Neuronal stem cell (in vitro differentiated cells): ENCODE measurements around the gene NRROS.
"Not testable (repeated sequence)": the region's sequence is repeated elsewhere in the genome, so short reads cannot be mapped to it uniquely, and the experiment has no call there.

Source experiments
- DNase-seq: peaks from one replicate; pipeline ENCODE4 v3.0.0-alpha.2; 2013; ENCODE audit warnings: low spot score
- H2AFZ ChIP-seq: one replicate; pipeline ENCODE4 v1.6.1; 2013; ENCODE audit warnings: mild to moderate bottlenecking, low read length, inconsistent platforms
- H2AK5ac ChIP-seq: 2 replicates; pipeline ENCODE4 v1.6.1; 2013; ENCODE audit warnings: low read depth, mild to moderate bottlenecking, inconsistent platforms, low read length, moderate library complexity, mixed read lengths
- H2BK120ac ChIP-seq: 2 replicates; pipeline ENCODE4 v1.6.1; 2013; ENCODE audit warnings: low read depth, mild to moderate bottlenecking, inconsistent platforms, low read length, moderate library complexity, mixed read lengths
- H2BK12ac ChIP-seq: one replicate; pipeline ENCODE4 v1.6.1; 2013; ENCODE audit warnings: low read length, inconsistent platforms
- H2BK15ac ChIP-seq: 2 replicates; pipeline ENCODE4 v1.6.1; 2013; ENCODE audit warnings: mild to moderate bottlenecking, low read length, inconsistent platforms, mixed read lengths
- H2BK5ac ChIP-seq: one replicate; pipeline ENCODE4 v1.6.1; 2013; ENCODE audit warnings: inconsistent platforms, mild to moderate bottlenecking, low read length, moderate library complexity
- H3K14ac ChIP-seq: one replicate; pipeline ENCODE4 v1.6.1; 2013; ENCODE audit warnings: low read length, inconsistent platforms
- H3K18ac ChIP-seq: 2 replicates; pipeline ENCODE4 v1.6.1; 2013; ENCODE audit warnings: low read length, inconsistent platforms
- H3K23ac ChIP-seq: 2 replicates; pipeline ENCODE4 v1.6.1; 2013; ENCODE audit warnings: low read depth, mild to moderate bottlenecking, mixed read lengths, low read length, inconsistent platforms; ENCODE audit not compliant: poor library complexity
- H3K27ac ChIP-seq: replicated peaks from 3 replicates; pipeline ENCODE4 v1.5.1; 2013; ENCODE audit warnings: low read length, inconsistent platforms
- H3K27me3 ChIP-seq, 3 experiments: 2 replicates each; pipeline ENCODE4 v1.6.1; 2013; ENCODE audit warnings: low read length in 3 of 3, mild to moderate bottlenecking in 2 of 3, inconsistent platforms in 1 of 3, low read depth in 1 of 3, mixed read lengths in 1 of 3, moderate library complexity in 1 of 3; ENCODE audit not compliant: control insufficient read depth in 3 of 3, insufficient read depth in 3 of 3
- H3K36me3 ChIP-seq, 2 donors: replicated peaks in 1 of 2; 2 replicates each; pipeline ENCODE4 v1.6.1; 2013; ENCODE audit warnings: low read length in 2 of 2; ENCODE audit not compliant: control insufficient read depth in 2 of 2, insufficient read depth in 2 of 2
- H3K4ac ChIP-seq: 2 replicates; pipeline ENCODE4 v1.6.1; 2013; ENCODE audit warnings: inconsistent platforms, mild to moderate bottlenecking, low read length, moderate library complexity
- H3K4me1 ChIP-seq, 2 donors: 1 replicate in 1 of 2; 2 replicates in 1 of 2; pipeline ENCODE4 v1.6.1; 2013; ENCODE audit warnings: low read length in 2 of 2, low read depth in 1 of 2; ENCODE audit not compliant: control insufficient read depth in 2 of 2, insufficient read depth in 1 of 2
- H3K4me2 ChIP-seq: one replicate; pipeline ENCODE4 v1.6.1; 2013; ENCODE audit warnings: mild to moderate bottlenecking, low read length, inconsistent platforms; ENCODE audit not compliant: insufficient read depth, poor library complexity, severe bottlenecking
- H3K4me3 ChIP-seq, 2 donors: 2 replicates each; pipeline ENCODE4 v1.5.1; 2013; ENCODE audit warnings: low read length in 2 of 2, mild to moderate bottlenecking in 2 of 2, inconsistent platforms in 1 of 2, moderate library complexity in 1 of 2
- H3K79me1 ChIP-seq: one replicate; pipeline ENCODE4 v1.6.1; 2013; ENCODE audit warnings: low read depth, mild to moderate bottlenecking, inconsistent platforms, low read length, moderate library complexity
- H3K9ac ChIP-seq: one replicate; pipeline ENCODE4 v1.6.1; 2013; ENCODE audit warnings: mild to moderate bottlenecking, low read depth, low read length, inconsistent platforms; ENCODE audit not compliant: poor library complexity
- H3K9me3 ChIP-seq, 2 donors: replicated peaks in 1 of 2; 2 replicates each; pipeline versions ENCODE3 to v1.6.1; 2013; ENCODE audit warnings: low read length in 2 of 2, mild to moderate bottlenecking in 2 of 2, inconsistent platforms in 1 of 2, low read depth in 1 of 2, mixed read lengths in 1 of 2, moderate library complexity in 1 of 2; ENCODE audit not compliant: control insufficient read depth in 2 of 2, insufficient read depth in 1 of 2
- H4K8ac ChIP-seq: one replicate; pipeline ENCODE4 v1.6.1; 2013; ENCODE audit warnings: low read depth, mild to moderate bottlenecking, inconsistent platforms, low read length, moderate library complexity
- H4K91ac ChIP-seq: one replicate; pipeline ENCODE4 v1.6.1; 2013; ENCODE audit warnings: low read length, low read depth, mild to moderate bottlenecking, inconsistent platforms; ENCODE audit not compliant: poor library complexity
- WGBS, 2 donors: extraction: QIAGEN DNeasy Blood & Tissue Kit; methylation state at CpG; one replicate each; pipeline ENCODE4 v1.1.7; 2013; ENCODE audit warnings: missing lambda C conversion rate in 2 of 2, mixed read lengths in 1 of 2; ENCODE audit not compliant: insufficient read length in 2 of 2, insufficient replicate concordance in 1 of 2; ENCODE audit errors: extremely low coverage in 2 of 2; 5-methylcytosine and 5-hydroxymethylcytosine counted together

Gene NRROS

GRCh38 chr3:196611761-196612483 lies 27.6 kb upstream of the NRROS start:
- Histone ChIP-seq H3K9me3 (no peaks in the 10 kb centered on the region), H3K14ac (no peak overlapping the region), H3K4me3 (no peak overlapping the region), H2BK5ac (no peak overlapping the region), H3K23ac (no peak overlapping the region), H3K4me2 (no peak overlapping the region), H4K8ac (peak overlapping the region; percentile 20), H3K36me3 (no peaks in the 10 kb centered on the region), H2AK5ac (no peak overlapping the region), H2BK120ac (peak overlapping the region; percentile 4), H3K79me1 (no peaks in the 10 kb centered on the region), H3K4me1 (peaks cover 0 to 5% of the 10 kb centered on the region in 2 donors), H2BK12ac (no peak overlapping the region), H3K27ac (no peak overlapping the region), H3K4ac (no peak overlapping the region), H2BK15ac (no peak overlapping the region), H4K91ac (no peak overlapping the region), H3K27me3 (no peaks in the 10 kb centered on the region), H3K9ac (no peak overlapping the region), H3K18ac (no peak overlapping the region), H2AFZ (peak overlapping the region; percentile 85)
- no CpG with 5 or more reads among the region's 10 CpGs for WGBS, 2 donors
- no peak for DNase-seq

GRCh38 chr3:196615234-196615633 lies 24.3 kb upstream of the NRROS start:
- H2BK15ac ChIP-seq, H2BK5ac ChIP-seq, DNase-seq, H3K9me3 ChIP-seq, H3K18ac ChIP-seq, H3K79me1 ChIP-seq, H2BK12ac ChIP-seq, H4K8ac ChIP-seq, H3K27ac ChIP-seq, H3K9ac ChIP-seq, H3K36me3 ChIP-seq, H3K27me3 ChIP-seq, H3K4me3 ChIP-seq, H3K4ac ChIP-seq, H3K4me2 ChIP-seq, H4K91ac ChIP-seq, H3K14ac ChIP-seq, H3K23ac ChIP-seq, H2AK5ac ChIP-seq, H2AFZ ChIP-seq, H2BK120ac ChIP-seq: not testable (repeated sequence)
- H3K4me1 ChIP-seq: peaks cover 6 to 15% of the 10 kb centered on the region in 2 donors
- WGBS, 2 donors: no CpG with 5 or more reads among the region's 6 CpGs

GRCh38 chr3:196617256-196617655 lies 22.2 kb upstream of the NRROS start:
- Histone ChIP-seq H2BK15ac (no peak overlapping the region), H3K23ac (no peak overlapping the region), H3K79me1 (no peaks in the 10 kb centered on the region), H4K8ac (no peak overlapping the region), H2AK5ac (no peak overlapping the region), H3K4me2 (no peak overlapping the region), H3K4me1 (peaks cover 8 to 13% of the 10 kb centered on the region in 2 donors), H3K27me3 (no peaks in the 10 kb centered on the region), H4K91ac (no peak overlapping the region), H2BK12ac (no peak overlapping the region), H3K4ac (no peak overlapping the region), H3K27ac (no peak overlapping the region), H3K9ac (no peak overlapping the region), H2BK120ac (no peak overlapping the region), H3K9me3 (no peaks in the 10 kb centered on the region), H3K36me3 (no peaks in the 10 kb centered on the region), H3K4me3 (no peak overlapping the region), H2BK5ac (no peak overlapping the region), H2AFZ (no peak overlapping the region), H3K14ac (no peak overlapping the region), H3K18ac (no peak overlapping the region)
- WGBS, 2 donors: no CpG with 5 or more reads among the region's 5 CpGs
- DNase-seq: no peak

GRCh38 chr3:196619223-196619622 lies 20.3 kb upstream of the NRROS start:
- Histone ChIP-seq H3K27ac (peak overlapping the region; percentile 81), H4K91ac (no peak overlapping the region), H2BK120ac (no peak overlapping the region), H3K4me3 (no peak overlapping the region), H3K4me2 (no peak overlapping the region), H3K23ac (no peak overlapping the region), H2AFZ (peak overlapping the region; percentile 90), H4K8ac (no peak overlapping the region), H3K27me3 (no peaks in the 10 kb centered on the region), H2BK5ac (no peak overlapping the region), H3K4me1 (peaks cover 14 to 17% of the 10 kb centered on the region in 2 donors), H2AK5ac (no peak overlapping the region), H3K4ac (no peak overlapping the region), H2BK15ac (no peak overlapping the region), H3K18ac (no peak overlapping the region), H3K36me3 (no peaks in the 10 kb centered on the region), H2BK12ac (no peak overlapping the region), H3K79me1 (no peaks in the 10 kb centered on the region), H3K9ac (no peak overlapping the region), H3K14ac (no peak overlapping the region), H3K9me3 (no peaks in the 10 kb centered on the region)
- WGBS, 2 donors: no CpG with 5 or more reads among the region's 5 CpGs
- peak; percentile 39 for DNase-seq
